Body of pancreas (tissue), 4 donors: Measurements from ENCODE around the gene BAIAP3. TPM values are rescaled to one million over a fixed set of nuclear protein-coding genes. Genes with fewer than 3 reads are reported as not detected.

Experiments
- ATAC-seq: fragments of 150-250 bp; one replicate; pipeline ENCODE4 v1.9.1; 2016
- DNase-seq, 4 donors: peaks; one replicate each; pipeline ENCODE4 v3.0.0-alpha.2; 2019
- H3K27ac ChIP-seq, 4 donors: fragments of 200-600 bp; sonication (generic); 1 replicate in 3 of 4; 2 replicates in 1 of 4; pipeline versions ENCODE4 v1.5.1 to v1.6.1; 2016 to 2019; ENCODE audit warnings: mild to moderate bottlenecking in 1 of 4, mixed read lengths in 1 of 4, moderate library complexity in 1 of 4
- H3K27me3 ChIP-seq, 2 donors: fragments of 200-600 bp; sonication (generic); one replicate each; pipeline ENCODE4 v1.6.0; 2016; ENCODE audit warnings: mild to moderate bottlenecking in 1 of 2
- H3K36me3 ChIP-seq, 2 donors: fragments of 200-600 bp; sonication (generic); replicated peaks in 1 of 2; 2 replicates each; pipeline ENCODE4 v1.5.1; 2016; ENCODE audit warnings: low read depth in 2 of 2; ENCODE audit not compliant: insufficient read depth in 1 of 2
- H3K4me1 ChIP-seq: fragments of 200-600 bp; sonication (generic); one replicate; pipeline ENCODE4 v1.6.0; 2016
- H3K4me3 ChIP-seq, 2 donors: fragments of 200-600 bp; sonication (generic); 1 replicate in 1 of 2; 2 replicates in 1 of 2; pipeline ENCODE4 v1.5.1; 2016 to 2019
- H3K9me3 ChIP-seq, 3 donors: fragments of 200-600 bp; sonication (generic); 1 replicate in 2 of 3; 2 replicates in 1 of 3; pipeline ENCODE4 v1.5.1; 2016
- CTCF ChIP-seq, 7 experiments: fragments of 450-650 bp in 4 of 7; fragments of 200-600 bp in 3 of 7; sonication (generic) in 3 of 7; IDR thresholded peaks; one replicate each; pipeline ENCODE4 v1.5.1; 2016 to 2019; ENCODE audit warnings: antibody characterized with exemption in 7 of 7
- POLR2A ChIP-seq, 3 donors: fragments of 450-650 bp; IDR thresholded peaks; one replicate each; pipeline ENCODE4 v1.6.1; 2016; ENCODE audit warnings: antibody characterized with exemption in 3 of 3, mild to moderate bottlenecking in 2 of 3
- WGBS, 2 donors: methylation state at CpG; one replicate each; pipeline ENCODE4 v1.1.5; 2017; 5-methylcytosine and 5-hydroxymethylcytosine counted together
- intact Hi-C: fragments of 100-400 bp; cut with DNase I; formaldehyde crosslinking; loops from one replicate; pipeline ENCODE4 v1.15.1; 2023
- total RNA-seq, 2 donors: library from RNA; depleted of rRNA; stranded (reverse); fragments of >200 nt; gene quantifications; one replicate each; pipeline ENCODE4 v1.1.0, GENCODE V29; 2016

BAIAP3 gene
- total RNA-seq, 2 donors from 2014 or later, result 7.0 to 20.8 TPM

DNA sequence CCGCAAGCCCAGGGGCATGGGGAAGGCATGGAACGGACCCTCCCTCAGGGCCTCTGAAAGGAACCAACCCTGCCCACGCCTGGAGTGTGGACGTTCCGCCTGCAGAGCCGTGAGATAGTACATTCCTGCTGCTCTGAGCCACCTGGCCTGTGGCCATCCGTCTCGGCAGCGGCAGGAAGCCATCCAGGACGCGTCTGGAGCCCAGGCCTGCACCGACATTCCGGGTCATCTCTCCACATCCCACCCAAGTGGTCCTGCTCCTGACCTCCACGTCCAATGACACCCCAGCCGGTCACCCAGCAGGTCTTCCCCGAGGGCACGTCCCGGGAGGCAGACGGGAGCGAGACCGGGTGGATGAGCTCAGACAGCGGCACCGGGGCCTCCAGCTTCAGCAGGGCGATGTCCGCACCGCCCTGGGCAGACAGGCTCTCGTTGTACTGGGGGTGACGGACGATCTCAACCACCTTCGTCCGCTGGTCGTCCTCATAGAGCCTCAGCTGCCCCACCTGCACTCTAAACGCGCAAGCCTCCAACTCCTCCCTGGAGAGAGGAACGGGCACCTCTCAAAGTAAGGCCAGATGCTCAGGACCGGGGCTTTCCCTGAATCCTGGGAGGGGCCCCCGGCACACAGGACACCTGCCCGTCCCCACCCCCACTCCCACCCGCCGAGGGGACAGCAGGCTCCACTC, 45.3 kb upstream of the BAIAP3 start:
- no peak for DNase-seq
- peak; percentile 33 for ATAC-seq
- H3K27me3 ChIP-seq, result peaks cover 0 to 7% of the 10 kb centered on the region in 2 donors

DNA sequence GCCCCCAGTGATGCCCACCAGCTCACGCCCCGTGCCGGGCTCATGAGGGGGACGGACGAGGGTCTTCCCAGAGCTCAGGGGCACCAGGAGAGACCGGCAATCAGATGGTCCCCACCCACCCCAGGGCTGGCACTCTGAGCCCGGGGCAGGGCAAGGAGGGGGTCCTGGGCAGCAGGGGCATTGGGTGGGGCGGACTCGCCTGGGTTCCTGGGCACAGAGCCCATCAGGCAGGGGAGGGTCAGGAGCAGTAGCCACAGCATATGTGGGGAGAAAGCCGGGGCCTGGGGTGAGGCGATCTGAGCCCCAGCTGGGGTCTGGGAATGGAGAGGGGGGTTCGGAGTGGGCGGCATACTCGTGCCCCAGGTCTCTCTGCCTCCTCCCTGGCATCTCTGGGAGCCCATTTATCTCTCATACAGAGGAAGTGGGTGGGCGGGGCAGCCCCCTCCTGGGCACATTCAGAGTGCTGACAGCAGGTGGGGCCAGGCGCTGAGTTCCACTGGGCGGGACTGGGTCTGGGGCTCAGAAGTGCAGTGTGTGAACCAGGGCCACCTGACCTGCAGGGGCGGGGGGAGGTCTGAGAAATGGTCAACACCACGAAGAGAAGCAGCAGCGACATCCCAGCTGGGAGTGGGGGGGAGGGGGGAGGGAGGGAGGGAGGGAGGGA, 44.5 kb upstream of the BAIAP3 start:
- Histone ChIP-seq H3K27ac (no peak overlapping the region), H3K4me3 (no peak overlapping the region), H3K27me3 (peaks cover 0 to 7% of the 10 kb centered on the region in 2 donors), H3K9me3 (no peaks in the 10 kb centered on the region), H3K36me3 (no peaks in the 10 kb centered on the region), H3K4me1 (peaks cover 4% of the 10 kb centered on the region)
- intact Hi-C loops, result no loop called here
- WGBS, 2 donors, result 10 to 20% methylated on average over 7 to 20 of the region's 20 CpGs
- TF ChIP-seq CTCF (IDR thresholded peaks at IDR 0.05) (no peak), POLR2A (IDR thresholded peaks at IDR 0.05) (no peak)
- no peak for ATAC-seq
- DNase-seq, result no peak

More for the DNA sequence above, 45.3 kb upstream of the BAIAP3 start:
- Histone ChIP-seq H3K4me1 (peaks cover 4% of the 10 kb centered on the region), H3K27ac (no peak overlapping the region), H3K4me3 (no peak overlapping the region), H3K9me3 (no peaks in the 10 kb centered on the region), H3K36me3 (no peaks in the 10 kb centered on the region)
- intact Hi-C loops, result no loop called here
- WGBS, 2 donors, result 28 to 42% methylated on average over 12 to 40 of the region's 40 CpGs
- TF ChIP-seq CTCF (IDR thresholded peaks at IDR 0.05), result no peak
- no peak for TF ChIP-seq POLR2A (IDR thresholded peaks at IDR 0.05)

DNA sequence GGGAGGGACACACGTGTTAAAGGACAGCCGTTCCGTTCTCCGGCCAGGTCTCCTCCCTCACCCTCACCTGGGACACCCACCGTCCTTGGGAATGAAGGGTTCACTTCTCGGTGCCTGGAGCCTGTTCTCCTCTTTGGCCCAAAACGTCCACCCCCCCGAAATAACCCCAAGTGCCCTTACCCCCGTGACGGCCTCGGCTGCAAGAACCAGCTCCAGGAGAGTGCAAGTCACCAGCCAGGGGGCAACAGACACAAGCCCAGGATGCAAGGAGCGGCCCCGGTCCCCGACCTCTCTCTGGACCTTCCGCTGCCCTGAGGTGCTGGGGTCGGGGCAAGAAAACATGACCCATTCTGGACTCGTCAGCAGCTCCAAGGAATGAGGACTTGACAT, 44.0 kb upstream of the BAIAP3 start:
- Histone ChIP-seq H3K27me3 (peaks cover 0 to 7% of the 10 kb centered on the region in 2 donors), H3K4me1 (peaks cover 4% of the 10 kb centered on the region), H3K27ac (no peak overlapping the region), H3K4me3 (no peak overlapping the region), H3K9me3 (no peaks in the 10 kb centered on the region), H3K36me3 (no peaks in the 10 kb centered on the region)
- WGBS, 2 donors, result 4 to 14% methylated on average over 4 to 17 of the region's 17 CpGs
- no peak for ATAC-seq
- DNase-seq, result no peak
- intact Hi-C loops, result no loop called here
- TF ChIP-seq POLR2A (IDR thresholded peaks at IDR 0.05) (no peak), CTCF (IDR thresholded peaks at IDR 0.05) (no peak)

DNA sequence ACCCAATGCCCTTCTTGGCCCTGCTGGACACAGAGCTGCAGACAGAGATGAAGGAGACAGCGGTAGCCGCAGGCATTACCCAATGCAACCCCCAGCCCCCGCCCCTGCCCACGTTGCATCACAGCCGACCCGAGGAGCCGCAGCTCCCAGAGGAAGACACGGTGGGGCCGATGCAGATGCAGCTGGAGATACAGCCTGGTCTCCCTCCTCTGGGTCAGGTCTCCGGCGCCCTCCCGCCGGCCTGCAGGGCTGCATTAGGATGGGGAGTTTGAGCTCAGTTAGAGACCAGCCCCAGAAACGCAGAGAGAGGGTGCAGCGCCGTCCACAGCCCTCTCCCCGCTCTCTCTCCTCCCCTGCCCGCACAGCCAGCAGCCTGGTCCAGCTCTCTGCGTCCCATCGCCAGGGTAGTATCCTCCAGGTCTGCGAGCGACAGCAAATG, 43.4 kb upstream of the BAIAP3 start:
- Histone ChIP-seq H3K4me3 (no peak overlapping the region), H3K4me1 (peaks cover 4% of the 10 kb centered on the region), H3K27me3 (peaks cover 0 to 7% of the 10 kb centered on the region in 2 donors), H3K36me3 (no peaks in the 10 kb centered on the region), H3K27ac (no peak overlapping the region), H3K9me3 (no peaks in the 10 kb centered on the region)
- WGBS, 2 donors, result 33 to 62% methylated on average over 7 to 22 of the region's 22 CpGs
- TF ChIP-seq POLR2A (IDR thresholded peaks at IDR 0.05) (no peak), CTCF (IDR thresholded peaks at IDR 0.05) (no peak)
- no peak for DNase-seq
- ATAC-seq, result no peak
- intact Hi-C loops, result no loop called here
